Neural progenitor cell (in vitro differentiated cells): Measurements from ENCODE around the gene SMOC2. TPM values are rescaled to one million over a fixed set of nuclear protein-coding genes. Genes with fewer than 3 reads are reported as not detected.
A peak's percentile ranks its signal among the peaks of the same experiment; 100 is the strongest.

Experiments used
- DNase-seq: peaks from one replicate; pipeline ENCODE4 v3.0.0-alpha.2; 2016; ENCODE audit warnings: low spot score
- H2AFZ ChIP-seq: fragments of 200-600 bp; sonication (generic); replicated peaks from 2 replicates; pipeline ENCODE4 v1.6.1; 2016; ENCODE audit warnings: antibody characterized with exemption
- H3F3A ChIP-seq: fragments of 200-600 bp; sonication (generic); 2 replicates; pipeline ENCODE4 v1.6.1; 2016; ENCODE audit warnings: antibody characterized with exemption, low read depth
- H3K27ac ChIP-seq: fragments of 200-600 bp; sonication (generic); 2 replicates; pipeline ENCODE4 v1.5.1; 2016; ENCODE audit warnings: mild to moderate bottlenecking
- H3K27me3 ChIP-seq: fragments of 200-600 bp; sonication (generic); 2 replicates; pipeline ENCODE4 v1.6.1; 2016; ENCODE audit warnings: mild to moderate bottlenecking, moderate library complexity
- H3K36me3 ChIP-seq: fragments of 200-600 bp; sonication (generic); 2 replicates; pipeline ENCODE4 v1.5.1; 2016
- H3K4me1 ChIP-seq: fragments of 200-600 bp; sonication (generic); 2 replicates; pipeline ENCODE4 v1.6.1; 2016; ENCODE audit warnings: mixed run types
- H3K4me2 ChIP-seq: fragments of 200-600 bp; sonication (generic); 2 replicates; pipeline ENCODE4 v1.6.1; 2016
- H3K4me3 ChIP-seq: fragments of 200-600 bp; sonication (generic); 2 replicates; pipeline ENCODE4 v1.5.1; 2016
- H3K79me2 ChIP-seq: fragments of 200-600 bp; sonication (generic); 2 replicates; pipeline ENCODE4 v1.6.1; 2016; ENCODE audit warnings: low read depth
- H3K9ac ChIP-seq: fragments of 200-600 bp; sonication (generic); 2 replicates; pipeline ENCODE4 v1.6.1; 2016
- H3K9me3 ChIP-seq: fragments of 200-600 bp; sonication (generic); 2 replicates; pipeline ENCODE4 v1.5.1; 2016; ENCODE audit warnings: low read depth
- H4K20me1 ChIP-seq: fragments of 200-600 bp; sonication (generic); 2 replicates; pipeline ENCODE4 v1.6.1; 2016; ENCODE audit warnings: low read depth
- H3K27ac Mint-ChIP-seq: 3 replicates; pipeline ENCODE4 v1.8.0; 2021; ENCODE audit warnings: mixed read lengths
- H3K27me3 Mint-ChIP-seq: 2 replicates; pipeline ENCODE4 v1.8.0; 2022; ENCODE audit warnings: low read depth, mild to moderate bottlenecking, inconsistent platforms, moderate library complexity, mixed read lengths; ENCODE audit not compliant: insufficient read depth
- H3K36me3 Mint-ChIP-seq: 3 replicates; pipeline ENCODE4 v1.8.0; 2021; ENCODE audit warnings: mixed read lengths
- H3K4me1 Mint-ChIP-seq: 3 replicates; pipeline ENCODE4 v1.8.0; 2021; ENCODE audit warnings: mixed read lengths
- H3K4me3 Mint-ChIP-seq: 3 replicates; pipeline ENCODE4 v1.8.0; 2021; ENCODE audit warnings: mild to moderate bottlenecking, moderate library complexity, mixed read lengths
- H3K9me3 Mint-ChIP-seq: 3 replicates; pipeline ENCODE4 v1.8.0; 2020; ENCODE audit warnings: mixed read lengths
- CTCF ChIP-seq: fragments of 200-600 bp; sonication (generic); IDR thresholded peaks from 2 replicates; pipeline ENCODE4 v1.5.1; 2017; ENCODE audit warnings: antibody characterized with exemption, mild to moderate bottlenecking
- EZH2 ChIP-seq: fragments of 200-600 bp; sonication (generic); IDR thresholded peaks from 2 replicates; pipeline ENCODE4 v1.6.1; 2017; ENCODE audit warnings: antibody characterized with exemption, mild to moderate bottlenecking, moderate library complexity
- EZH2phosphoT487 ChIP-seq: fragments of 200-600 bp; sonication (generic); IDR thresholded peaks from 2 replicates; pipeline ENCODE4 v1.6.1; 2017; ENCODE audit warnings: antibody characterized with exemption
- total RNA-seq: library from RNA; depleted of rRNA; stranded (reverse); fragments of >200 nt; gene quantifications from 2 replicates; pipeline ENCODE4 v1.2.3, GENCODE V29; 2015; ENCODE audit warnings: low replicate concordance

The SMOC2 gene
- total RNA-seq, 1 donor from 2014 or later: 0.75 TPM

GRCh38 chr6:168664956-168665355 is 224.0 kb downstream of the SMOC2 start:
- no peaks in the 10 kb centered on the region for H3K9me3 Mint-ChIP-seq
- no peaks in the 10 kb centered on the region for H3F3A ChIP-seq
- no peak overlapping the region for H3K4me3 Mint-ChIP-seq
- no peaks in the 10 kb centered on the region for H4K20me1 ChIP-seq
- peaks cover 3% of the 10 kb centered on the region for H3K27me3 Mint-ChIP-seq
- H3K4me1 ChIP-seq: peaks cover 4% of the 10 kb centered on the region
- H3K9me3 ChIP-seq: no peaks in the 10 kb centered on the region
- H3K36me3 ChIP-seq: no peaks in the 10 kb centered on the region
- no peak overlapping the region for H3K4me2 ChIP-seq
- no peak overlapping the region for H2AFZ ChIP-seq
- H3K27me3 ChIP-seq: no peaks in the 10 kb centered on the region
- no peak for DNase-seq
- H3K27ac Mint-ChIP-seq: no peak overlapping the region
- H3K9ac ChIP-seq: no peak overlapping the region
- peaks cover 34% of the 10 kb centered on the region for H3K4me1 Mint-ChIP-seq
- no peak overlapping the region for H3K27ac ChIP-seq
- no peak overlapping the region for H3K4me3 ChIP-seq
- no peaks in the 10 kb centered on the region for H3K79me2 ChIP-seq
- no peak for TF ChIP-seq CTCF
- TF ChIP-seq EZH2: no peak
- TF ChIP-seq EZH2phosphoT487: no peak
- H3K36me3 Mint-ChIP-seq: no peaks in the 10 kb centered on the region

GRCh38 chr6:168666170-168666569 is 225.2 kb downstream of the SMOC2 start:
- H3K4me1 Mint-ChIP-seq: peaks cover 41% of the 10 kb centered on the region
- H3K27ac ChIP-seq: no peak overlapping the region
- H3K4me2 ChIP-seq: no peak overlapping the region
- H3K4me1 ChIP-seq: peaks cover 4% of the 10 kb centered on the region
- H3K27me3 ChIP-seq: no peaks in the 10 kb centered on the region
- H4K20me1 ChIP-seq: no peaks in the 10 kb centered on the region
- H2AFZ ChIP-seq: peak overlapping the region; percentile 46
- no peaks in the 10 kb centered on the region for H3K36me3 Mint-ChIP-seq
- H3K4me3 Mint-ChIP-seq: no peak overlapping the region
- H3K27me3 Mint-ChIP-seq: peaks cover 3% of the 10 kb centered on the region
- no peak overlapping the region for H3K27ac Mint-ChIP-seq
- H3K9me3 Mint-ChIP-seq: no peaks in the 10 kb centered on the region
- no peak overlapping the region for H3K9ac ChIP-seq
- no peaks in the 10 kb centered on the region for H3F3A ChIP-seq
- no peaks in the 10 kb centered on the region for H3K36me3 ChIP-seq
- no peak for TF ChIP-seq EZH2phosphoT487
- no peak for TF ChIP-seq CTCF
- no peak overlapping the region for H3K4me3 ChIP-seq
- no peaks in the 10 kb centered on the region for H3K79me2 ChIP-seq
- DNase-seq: no peak
- H3K9me3 ChIP-seq: no peaks in the 10 kb centered on the region

- H2AFZ ChIP-seq: peak overlapping the region; percentile 46
- no peak overlapping the region for H3K4me3 Mint-ChIP-seq
- no peak overlapping the region for H3K4me3 ChIP-seq
These were observed 225.9 kb downstream of the SMOC2 start for GRCh38 chr6:168666699-168667427.

GRCh38 chr6:168667428-168667805 is 226.4 kb downstream of the SMOC2 start:
- Histone ChIP-seq H3K79me2 (no peaks in the 10 kb centered on the region), H2AFZ (peak overlapping the region; percentile 46), H3K9me3 (no peaks in the 10 kb centered on the region), H3K36me3 (no peaks in the 10 kb centered on the region), H3K9ac (no peak overlapping the region), H4K20me1 (no peaks in the 10 kb centered on the region), H3K27ac (no peak overlapping the region), H3K4me3 (no peak overlapping the region), H3F3A (no peaks in the 10 kb centered on the region), H3K27me3 (no peaks in the 10 kb centered on the region), H3K4me2 (no peak overlapping the region), H3K4me1 (peaks cover 4% of the 10 kb centered on the region)
- Mint-ChIP-seq H3K27me3 (peaks cover 5% of the 10 kb centered on the region), H3K9me3 (no peaks in the 10 kb centered on the region), H3K27ac (no peak overlapping the region), H3K36me3 (no peaks in the 10 kb centered on the region), H3K4me1 (peaks cover 36% of the 10 kb centered on the region), H3K4me3 (no peak overlapping the region)
- DNase-seq: no peak
- TF ChIP-seq EZH2 (no peak), EZH2phosphoT487 (no peak), CTCF (no peak)

More at GRCh38 chr6:168666699-168667427, 225.9 kb downstream of the SMOC2 start:
- H3K27me3 ChIP-seq: no peaks in the 10 kb centered on the region
- H3K9ac ChIP-seq: no peak overlapping the region
- Mint-ChIP-seq H3K27ac (no peak overlapping the region), H3K9me3 (no peaks in the 10 kb centered on the region), H3K36me3 (no peaks in the 10 kb centered on the region), H3K4me1 (peaks cover 41% of the 10 kb centered on the region), H3K27me3 (peaks cover 5% of the 10 kb centered on the region)
- H3K36me3 ChIP-seq: no peaks in the 10 kb centered on the region
- no peak for TF ChIP-seq EZH2
- H3K9me3 ChIP-seq: no peaks in the 10 kb centered on the region
- no peaks in the 10 kb centered on the region for H4K20me1 ChIP-seq
- peaks cover 4% of the 10 kb centered on the region for H3K4me1 ChIP-seq
- H3K4me2 ChIP-seq: no peak overlapping the region
- no peaks in the 10 kb centered on the region for H3F3A ChIP-seq
- H3K79me2 ChIP-seq: no peaks in the 10 kb centered on the region
- no peak for DNase-seq
- H3K27ac ChIP-seq: no peak overlapping the region
